Effector memory CD4-positive, alpha-beta T cell (primary cell): ENCODE data around the gene CHRNA1.

Experiments
- DNase-seq, 3 donors: peaks; one replicate each; pipeline ENCODE4 v3.0.0-alpha.2; 2020
- H3K27ac ChIP-seq: 2 replicates; pipeline ENCODE4 v1.7.0; 2013; ENCODE audit warnings: mild to moderate bottlenecking, low read length, moderate library complexity; ENCODE audit not compliant: insufficient read depth, poor library complexity, severe bottlenecking
- H3K27me3 ChIP-seq: replicated peaks from 2 replicates; pipeline ENCODE4 v1.7.0; 2013; ENCODE audit warnings: mild to moderate bottlenecking, low read length; ENCODE audit not compliant: insufficient read depth, control insufficient read depth, poor library complexity, severe bottlenecking
- H3K36me3 ChIP-seq: 2 replicates; pipeline ENCODE4 v1.7.0; 2013; ENCODE audit warnings: mild to moderate bottlenecking, low read length, moderate library complexity; ENCODE audit not compliant: control insufficient read depth, insufficient read depth
- H3K4me1 ChIP-seq: 2 replicates; pipeline ENCODE4 v1.7.0; 2013; ENCODE audit warnings: low read length, mild to moderate bottlenecking; ENCODE audit not compliant: control insufficient read depth, insufficient read depth, poor library complexity, severe bottlenecking
- H3K4me3 ChIP-seq: 2 replicates; pipeline ENCODE4 v1.7.0; 2013; ENCODE audit warnings: low read length, low read depth, mild to moderate bottlenecking; ENCODE audit not compliant: insufficient read depth, poor library complexity, severe bottlenecking
- H3K9me3 ChIP-seq: 2 replicates; pipeline ENCODE4 v1.7.0; 2013; ENCODE audit warnings: mild to moderate bottlenecking, low read length, moderate library complexity; ENCODE audit not compliant: control insufficient read depth

CHRNA1 gene

GRCh38 chr2:174784909-174785308 lies 20.6 kb upstream of the CHRNA1 start:
- H3K4me1 ChIP-seq: peaks cover 10% of the 10 kb centered on the region
- no peak for DNase-seq
- H3K27me3 ChIP-seq: no peaks in the 10 kb centered on the region
- H3K36me3 ChIP-seq: no peaks in the 10 kb centered on the region
- H3K4me3 ChIP-seq: no peak overlapping the region
- H3K27ac ChIP-seq: no peak overlapping the region
- H3K9me3 ChIP-seq: no peaks in the 10 kb centered on the region

GRCh38 chr2:174784316-174784715 lies 20.0 kb upstream of the CHRNA1 start:
- Histone ChIP-seq H3K36me3 (no peaks in the 10 kb centered on the region), H3K4me1 (peaks cover 11% of the 10 kb centered on the region), H3K27me3 (no peaks in the 10 kb centered on the region), H3K9me3 (no peaks in the 10 kb centered on the region), H3K4me3 (no peak overlapping the region), H3K27ac (no peak overlapping the region)
- no peak for DNase-seq

GRCh38 chr2:174781996-174782395 lies 17.7 kb upstream of the CHRNA1 start:
- peaks cover 22% of the 10 kb centered on the region for H3K4me1 ChIP-seq
- no peak overlapping the region for H3K4me3 ChIP-seq
- H3K27me3 ChIP-seq: no peaks in the 10 kb centered on the region
- DNase-seq: no peak
- no peaks in the 10 kb centered on the region for H3K9me3 ChIP-seq
- no peaks in the 10 kb centered on the region for H3K36me3 ChIP-seq
- H3K27ac ChIP-seq: no peak overlapping the region

GRCh38 chr2:174781298-174781697 lies 17.0 kb upstream of the CHRNA1 start:
- H3K27me3 ChIP-seq: no peaks in the 10 kb centered on the region
- H3K27ac ChIP-seq: no peak overlapping the region
- peaks cover 22% of the 10 kb centered on the region for H3K4me1 ChIP-seq
- H3K9me3 ChIP-seq: no peaks in the 10 kb centered on the region
- no peak overlapping the region for H3K4me3 ChIP-seq
- DNase-seq: no peak
- no peaks in the 10 kb centered on the region for H3K36me3 ChIP-seq

- Histone ChIP-seq H3K9me3 (no peaks in the 10 kb centered on the region), H3K4me1 (peaks cover 22% of the 10 kb centered on the region), H3K27ac (no peak overlapping the region), H3K4me3 (no peak overlapping the region), H3K27me3 (no peaks in the 10 kb centered on the region), H3K36me3 (no peaks in the 10 kb centered on the region)
- no peak for DNase-seq
Observed at GRCh38 chr2:174780856-174781255, 16.6 kb upstream of the CHRNA1 start.

GRCh38 chr2:174780191-174780840 lies 16.0 kb upstream of the CHRNA1 start:
- peaks cover 22% of the 10 kb centered on the region for H3K4me1 ChIP-seq

GRCh38 chr2:174779361-174779928 lies 15.2 kb upstream of the CHRNA1 start:
- no peak for DNase-seq
- H3K36me3 ChIP-seq: no peaks in the 10 kb centered on the region
- peaks cover 22% of the 10 kb centered on the region for H3K4me1 ChIP-seq
- H3K27ac ChIP-seq: peak overlapping the region; percentile 62
- no peaks in the 10 kb centered on the region for H3K27me3 ChIP-seq
- no peaks in the 10 kb centered on the region for H3K9me3 ChIP-seq
- H3K4me3 ChIP-seq: no peak overlapping the region

More at GRCh38 chr2:174780191-174780840, 16.0 kb upstream of the CHRNA1 start:
- Histone ChIP-seq H3K36me3 (no peaks in the 10 kb centered on the region), H3K27me3 (no peaks in the 10 kb centered on the region), H3K27ac (no peak overlapping the region), H3K9me3 (no peaks in the 10 kb centered on the region), H3K4me3 (no peak overlapping the region)
- DNase-seq: no peak

- H3K27me3 ChIP-seq: no peaks in the 10 kb centered on the region
- peak; percentile 65 to 76 (median 67) for DNase-seq
- peak overlapping the region; percentile 62 for H3K27ac ChIP-seq
- H3K36me3 ChIP-seq: no peaks in the 10 kb centered on the region
- peaks cover 22% of the 10 kb centered on the region for H3K4me1 ChIP-seq
- no peaks in the 10 kb centered on the region for H3K9me3 ChIP-seq
- H3K4me3 ChIP-seq: peak overlapping the region; percentile 5
Observed at GRCh38 chr2:174778085-174778981, 14.1 kb upstream of the CHRNA1 start.

- DNase-seq: no peak
- Histone ChIP-seq H3K27ac (no peak overlapping the region), H3K4me1 (peaks cover 22% of the 10 kb centered on the region), H3K36me3 (no peaks in the 10 kb centered on the region), H3K27me3 (no peaks in the 10 kb centered on the region), H3K4me3 (no peak overlapping the region), H3K9me3 (no peaks in the 10 kb centered on the region)
Observed at GRCh38 chr2:174777347-174778084, 13.2 kb upstream of the CHRNA1 start.
